Activated T-cell treated with anti-CD3 and anti-CD28 coated beads, Interleukin-2, amount 50 U/mL, for 4 hours (primary cell): ENCODE results near the gene FAM241A. TPM values are rescaled to one million over a fixed set of nuclear protein-coding genes. Genes with fewer than 3 reads are reported as not detected.
"Not testable (repeated sequence)": the region's sequence is repeated elsewhere in the genome, so short reads cannot be mapped to it uniquely, and the experiment has no call there.

Experiments used
- ATAC-seq, 2 donors: fragments of 200-7000 bp; cut with Tn5 transposase; one replicate each; pipeline ENCODE4 v1.10.0; 2021
- DNase-seq: peaks from one replicate; pipeline ENCODE4 v3.0.0-alpha.2; 2020
- H3K27me3 Mint-ChIP-seq: one replicate; pipeline ENCODE4 v1.8.0; 2021; ENCODE audit warnings: low read depth, mixed read lengths
- H3K36me3 Mint-ChIP-seq: one replicate; pipeline ENCODE4 v1.8.0; 2022; ENCODE audit warnings: mixed read lengths; ENCODE audit not compliant: insufficient read depth
- H3K4me1 Mint-ChIP-seq: one replicate; pipeline ENCODE4 v1.8.0; 2021; ENCODE audit warnings: low read depth, mixed read lengths
- H3K4me3 Mint-ChIP-seq: one replicate; pipeline ENCODE4 v1.8.0; 2021; ENCODE audit warnings: mild to moderate bottlenecking, moderate library complexity, mixed read lengths
- H3K9me3 Mint-ChIP-seq: one replicate; pipeline ENCODE4 v1.8.0; 2021; ENCODE audit warnings: mixed read lengths
- total RNA-seq, 3 donors: library from RNA; stranded (reverse); gene quantifications; one replicate each; pipeline ENCODE4 v1.2.1, GENCODE V29; 2021

Gene FAM241A
- total RNA-seq = 10 to 100 TPM; 12.5 to 13.8 (median 12.8) TPM

DNA sequence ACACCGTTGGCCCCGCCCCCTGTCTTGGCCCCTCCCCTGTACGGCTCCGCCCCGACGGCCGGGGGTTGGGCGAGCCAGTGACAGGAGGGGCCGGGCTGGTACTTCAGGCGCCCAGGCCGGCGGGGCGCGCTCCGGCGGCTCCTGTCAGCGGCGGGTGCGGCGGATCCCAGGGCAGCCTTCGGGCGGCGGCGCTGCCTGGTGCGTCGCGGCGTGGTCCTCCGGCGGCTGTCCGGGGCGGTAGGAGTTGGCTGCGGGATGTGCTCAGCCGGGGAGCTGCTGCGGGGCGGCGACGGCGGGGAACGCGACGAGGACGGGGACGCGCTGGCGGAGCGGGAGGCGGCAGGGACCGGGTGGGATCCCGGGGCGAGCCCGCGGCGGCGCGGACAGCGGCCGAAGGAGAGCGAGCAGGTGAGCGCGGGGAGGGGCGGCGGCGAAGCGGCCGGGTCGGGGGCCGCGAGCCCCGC is at the start of gene FAM241A:
Gene FAM241A, plus strand, starts transcription at position 129 of the 464 bp plus-strand sequence. Its CDS starts 127 bp downstream, at position 256.
- Mint-ChIP-seq H3K4me1 (peaks cover 37% of the 10 kb centered on the region), H3K36me3 (peaks cover 10% of the 10 kb centered on the region), H3K27me3 (no peaks in the 10 kb centered on the region), H3K9me3 (no peaks in the 10 kb centered on the region), H3K4me3 (peak within 1 kb of the TSS; percentile 89)
- peak; percentile 91 to 94 for ATAC-seq
- peak; percentile 93 for DNase-seq

DNA sequence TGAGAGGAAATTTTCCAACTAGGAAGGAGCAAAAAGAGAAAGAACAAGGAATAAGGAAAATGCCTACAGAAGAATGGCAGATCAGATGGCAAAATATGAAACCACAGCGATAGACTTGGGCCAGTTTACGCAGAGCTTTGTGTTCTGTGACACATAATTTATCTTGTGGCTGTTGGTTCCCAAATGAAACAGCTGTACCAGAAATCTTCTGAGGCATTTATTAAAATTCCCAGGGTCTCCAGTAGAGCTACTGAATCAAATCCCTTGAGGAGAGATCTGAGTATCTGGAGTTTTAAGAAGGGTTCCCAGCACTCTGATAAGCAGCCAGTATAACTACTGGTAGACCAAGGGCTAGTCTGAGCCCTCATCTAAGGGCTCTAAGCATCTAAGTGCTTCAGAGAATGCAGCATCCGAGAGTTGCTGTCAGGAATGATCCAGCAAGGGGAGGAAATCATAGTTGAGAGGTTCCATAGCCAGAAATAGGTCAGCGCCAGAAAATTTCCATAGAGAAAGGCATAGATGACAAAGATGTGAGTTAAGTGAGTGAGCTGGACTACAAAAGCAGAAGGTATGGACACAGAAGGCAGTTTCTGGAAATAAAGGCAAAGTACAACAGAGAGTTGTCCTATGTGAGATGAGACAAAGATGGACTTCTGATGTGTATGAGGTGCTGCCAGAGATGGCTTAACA is 46.3 kb upstream of the FAM241A start:
- no peak overlapping the region for H3K4me3 Mint-ChIP-seq
- H3K27me3 Mint-ChIP-seq = peaks cover 9% of the 10 kb centered on the region
- no peak for DNase-seq
- no peak for ATAC-seq
- no peaks in the 10 kb centered on the region for H3K4me1 Mint-ChIP-seq
- no peaks in the 10 kb centered on the region for H3K36me3 Mint-ChIP-seq
- no peaks in the 10 kb centered on the region for H3K9me3 Mint-ChIP-seq

DNA sequence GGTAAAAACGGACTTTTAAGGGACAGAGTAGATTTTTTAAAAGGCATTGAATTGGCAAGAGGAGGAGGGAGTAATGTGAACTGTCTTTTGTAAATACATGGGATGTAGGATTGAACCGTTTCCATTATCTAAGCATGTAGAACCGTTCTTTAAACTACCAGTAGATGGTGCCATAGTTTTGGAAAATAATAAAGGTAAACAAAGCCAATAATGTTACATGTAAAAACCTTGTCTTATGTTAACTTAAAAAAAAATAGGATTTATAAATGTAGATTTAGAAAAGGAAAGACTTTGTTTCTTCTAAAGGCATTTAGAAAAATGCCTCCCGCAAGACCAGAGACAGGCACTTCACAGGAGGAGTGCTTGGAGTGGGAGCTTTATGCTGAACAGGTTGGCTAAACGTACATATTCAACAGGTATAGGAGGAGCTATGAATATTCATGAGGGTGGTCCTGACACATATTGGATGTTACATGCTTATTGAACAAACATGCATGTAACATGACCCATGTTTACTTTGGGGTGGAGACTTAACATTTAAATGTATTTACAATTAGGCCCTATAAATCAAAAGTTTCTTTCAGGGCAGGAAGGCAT is 45.5 kb upstream of the FAM241A start:
- DNase-seq = no peak
- no peaks in the 10 kb centered on the region for H3K9me3 Mint-ChIP-seq
- peaks cover 6% of the 10 kb centered on the region for H3K27me3 Mint-ChIP-seq
- no peaks in the 10 kb centered on the region for H3K4me1 Mint-ChIP-seq
- H3K36me3 Mint-ChIP-seq = no peaks in the 10 kb centered on the region
- H3K4me3 Mint-ChIP-seq = no peak overlapping the region
- ATAC-seq = peak in 1 of 2 donors; percentile 69

DNA sequence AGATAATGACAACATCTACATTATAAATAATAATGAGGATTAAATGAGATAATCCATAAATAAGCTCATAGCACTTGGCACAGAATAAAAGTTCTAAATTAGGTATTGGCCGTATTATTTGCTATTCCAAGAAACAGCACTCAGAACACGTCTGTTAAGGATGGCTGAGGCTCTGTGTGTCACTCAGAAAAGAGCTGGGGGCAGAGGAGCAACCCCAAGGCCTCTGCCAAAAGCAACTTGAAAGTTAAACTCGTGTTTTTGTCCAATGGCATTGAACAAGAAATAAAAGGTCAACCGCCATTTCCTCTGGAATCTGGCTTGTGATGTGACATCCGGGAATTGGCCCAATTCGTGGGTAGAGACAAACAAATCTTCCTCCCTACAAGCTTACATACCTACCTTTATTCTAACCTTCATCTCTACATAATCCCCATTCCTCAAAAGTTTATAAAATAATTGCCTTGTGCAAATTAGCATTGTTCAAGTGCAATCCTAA is 42.3 kb upstream of the FAM241A start:
- ATAC-seq (no peak), DNase-seq (no peak)
- Mint-ChIP-seq H3K27me3 (peaks cover 6% of the 10 kb centered on the region), H3K4me3 (no peak overlapping the region), H3K9me3 (no peaks in the 10 kb centered on the region), H3K36me3 (no peaks in the 10 kb centered on the region), H3K4me1 (no peaks in the 10 kb centered on the region)

DNA sequence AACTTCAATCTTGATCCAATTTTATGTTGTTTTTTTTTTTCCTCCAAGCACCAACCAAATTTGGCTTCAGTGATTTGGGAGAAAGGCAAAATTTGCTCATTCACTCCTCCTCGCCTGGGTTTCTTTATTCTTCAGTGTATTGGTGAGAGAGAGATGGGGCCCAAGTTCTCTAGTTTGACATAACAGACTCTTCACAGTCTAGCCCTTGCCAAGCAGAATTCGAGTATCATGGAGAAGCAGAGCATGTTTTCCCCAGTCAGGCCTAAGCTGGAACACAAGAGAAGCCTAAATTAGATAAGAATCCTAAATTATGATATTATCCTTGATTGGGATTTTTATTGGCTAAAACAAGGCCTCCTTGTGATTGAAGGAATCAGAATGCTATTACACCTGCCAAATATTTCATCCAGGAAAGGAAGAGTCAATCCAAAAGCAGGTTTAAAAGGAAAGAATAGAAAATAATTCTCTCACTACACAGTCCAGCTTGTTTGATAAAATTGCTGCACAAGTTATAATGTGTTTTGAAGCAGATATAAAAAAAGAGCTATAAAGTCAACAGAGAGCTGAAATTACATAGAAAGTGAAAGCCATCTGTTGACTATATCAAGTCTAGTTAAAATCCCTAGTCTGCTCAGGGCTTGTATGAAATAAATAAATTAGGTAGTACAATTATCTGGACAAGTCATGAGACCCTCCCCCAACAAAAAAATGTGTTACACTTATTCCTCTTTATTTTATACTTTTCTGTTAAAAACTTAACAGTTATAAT is 39.9 kb upstream of the FAM241A start:
- no peak for ATAC-seq
- no peaks in the 10 kb centered on the region for H3K4me1 Mint-ChIP-seq
- H3K27me3 Mint-ChIP-seq = no peaks in the 10 kb centered on the region
- DNase-seq = no peak
- H3K9me3 Mint-ChIP-seq = no peaks in the 10 kb centered on the region
- H3K4me3 Mint-ChIP-seq = no peak overlapping the region
- H3K36me3 Mint-ChIP-seq = no peaks in the 10 kb centered on the region

DNA sequence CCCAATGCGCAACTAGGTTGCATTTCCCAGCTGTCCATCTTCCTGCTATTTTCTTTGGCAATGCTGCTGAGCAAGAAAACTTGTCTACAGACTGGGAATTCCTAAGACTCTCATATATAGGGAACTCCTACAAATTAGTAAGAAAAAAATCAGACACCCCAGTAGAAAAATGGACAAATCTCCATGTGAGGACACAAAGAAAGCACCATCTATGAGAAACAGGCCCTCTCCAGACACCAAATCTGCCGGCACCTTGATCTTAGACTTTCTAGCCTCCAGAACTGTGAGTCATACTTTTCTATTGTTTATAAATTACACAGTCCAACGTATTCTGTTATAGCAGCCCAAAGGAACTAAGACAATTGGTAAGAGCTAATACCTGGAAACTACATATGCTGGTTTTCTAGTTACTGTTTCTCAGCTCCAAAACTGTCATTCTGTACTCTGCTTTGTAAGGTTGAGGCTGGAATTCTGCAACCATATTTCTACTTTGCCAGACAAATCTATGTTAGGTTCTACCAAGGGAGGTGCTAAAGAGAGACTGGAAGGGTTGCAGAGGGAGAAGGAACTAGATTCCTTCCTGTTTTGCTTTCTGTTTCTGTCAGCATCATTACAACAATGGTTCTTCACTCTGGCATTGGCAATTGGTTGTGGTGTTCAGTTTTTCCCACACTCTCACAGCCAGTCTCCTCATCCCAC is 35.7 kb upstream of the FAM241A start:
- ATAC-seq (no peak), DNase-seq (no peak)
- Mint-ChIP-seq H3K4me1 (no peaks in the 10 kb centered on the region), H3K36me3 (no peaks in the 10 kb centered on the region), H3K4me3 (no peak overlapping the region), H3K27me3 (no peaks in the 10 kb centered on the region), H3K9me3 (no peaks in the 10 kb centered on the region)

DNA sequence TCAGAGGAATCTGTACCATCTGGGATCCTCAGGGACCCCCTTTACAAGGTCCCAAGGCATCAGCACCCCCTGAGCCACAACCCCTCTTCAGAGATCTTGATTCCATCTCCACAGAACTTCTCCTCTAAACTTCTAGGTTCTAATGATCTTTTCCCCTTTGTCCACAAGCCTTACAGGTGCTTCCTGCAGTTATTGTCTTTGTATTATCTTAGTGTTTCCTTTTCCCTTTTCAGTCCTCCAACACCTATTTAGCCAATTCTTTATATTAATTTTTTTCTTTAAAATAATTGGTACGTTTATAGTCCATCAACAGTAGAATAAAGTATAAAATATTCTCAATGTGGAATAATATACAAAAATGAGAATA is 35.2 kb upstream of the FAM241A start:
- no peaks in the 10 kb centered on the region for H3K27me3 Mint-ChIP-seq
- no peak for ATAC-seq
- no peak for DNase-seq
- no peaks in the 10 kb centered on the region for H3K9me3 Mint-ChIP-seq
- no peaks in the 10 kb centered on the region for H3K36me3 Mint-ChIP-seq
- no peak overlapping the region for H3K4me3 Mint-ChIP-seq
- H3K4me1 Mint-ChIP-seq = no peaks in the 10 kb centered on the region

DNA sequence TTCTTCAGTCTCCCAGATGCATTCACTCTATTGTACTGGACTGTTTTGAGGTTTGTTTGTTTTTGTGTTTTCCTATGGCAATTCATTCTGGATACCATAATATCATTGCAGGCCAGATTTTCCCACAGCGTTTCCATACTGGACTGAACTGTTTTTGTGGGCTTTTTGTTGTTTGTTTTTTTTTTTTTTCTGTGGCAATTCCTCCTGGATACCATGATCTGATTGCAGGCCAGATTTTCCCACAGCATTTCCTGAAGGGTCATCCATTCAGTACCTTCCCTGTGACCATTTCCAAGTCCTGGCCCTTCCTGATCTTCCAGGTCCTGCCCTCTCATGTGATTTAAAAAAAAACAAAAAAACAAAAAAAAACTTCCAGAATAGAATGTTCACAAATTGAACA is 33.9 kb upstream of the FAM241A start:
- Mint-ChIP-seq H3K4me3 (no peak overlapping the region), H3K9me3 (no peaks in the 10 kb centered on the region), H3K36me3 (no peaks in the 10 kb centered on the region), H3K4me1 (no peaks in the 10 kb centered on the region), H3K27me3 (no peaks in the 10 kb centered on the region)
- DNase-seq (no peak), ATAC-seq (no peak)

DNA sequence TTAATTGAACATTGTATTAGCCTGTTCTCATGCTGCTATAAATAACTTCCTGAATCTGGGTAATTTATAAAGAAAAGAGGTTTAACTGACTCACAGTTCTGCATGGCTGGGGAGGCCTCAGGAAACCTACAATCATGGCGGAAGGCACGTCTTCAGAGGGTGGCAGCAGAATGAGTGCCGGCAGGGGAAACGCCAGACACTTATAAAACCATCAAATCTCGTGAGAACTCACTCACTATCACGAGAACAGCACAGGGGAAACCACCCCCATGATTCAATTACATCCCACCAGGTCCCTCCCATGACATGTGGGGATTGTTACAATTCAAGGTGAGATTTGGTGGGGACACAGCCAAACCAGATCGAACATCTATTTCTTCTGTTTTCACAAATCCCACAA is 33.2 kb upstream of the FAM241A start:
- H3K4me1 Mint-ChIP-seq, H3K36me3 Mint-ChIP-seq, ATAC-seq, H3K4me3 Mint-ChIP-seq, H3K27me3 Mint-ChIP-seq, H3K9me3 Mint-ChIP-seq, DNase-seq: not testable (repeated sequence)

DNA sequence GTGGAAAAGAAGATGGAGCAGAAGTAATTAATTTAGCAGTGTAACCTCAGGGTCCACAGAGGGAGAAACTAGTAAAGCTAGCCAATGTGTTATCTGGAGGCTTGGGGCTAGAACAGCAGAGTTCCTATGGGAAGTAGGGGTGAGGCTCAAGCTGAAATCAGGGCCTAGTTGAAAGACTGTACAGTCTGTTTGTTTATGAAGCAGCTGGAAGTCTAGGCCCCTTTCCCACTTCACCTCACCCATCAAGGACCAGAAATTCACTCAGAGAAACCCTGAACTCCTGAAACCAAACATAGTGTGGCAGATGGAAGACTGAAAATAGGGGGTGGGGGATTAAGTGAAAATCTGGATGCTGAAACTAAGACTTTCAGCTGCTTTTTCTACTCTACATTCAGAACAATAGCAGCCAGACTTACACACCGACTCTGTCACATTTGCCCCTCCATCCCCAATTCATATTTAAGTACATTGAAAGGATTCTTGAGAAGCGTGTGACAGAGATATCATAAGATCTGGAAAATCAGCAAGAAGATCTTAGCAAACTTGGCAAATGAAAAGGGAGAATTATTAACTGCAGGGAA is 32.6 kb upstream of the FAM241A start:
- DNase-seq = no peak
- no peaks in the 10 kb centered on the region for H3K27me3 Mint-ChIP-seq
- H3K4me1 Mint-ChIP-seq = no peaks in the 10 kb centered on the region
- ATAC-seq = no peak
- no peaks in the 10 kb centered on the region for H3K36me3 Mint-ChIP-seq
- no peaks in the 10 kb centered on the region for H3K9me3 Mint-ChIP-seq
- no peak overlapping the region for H3K4me3 Mint-ChIP-seq

DNA sequence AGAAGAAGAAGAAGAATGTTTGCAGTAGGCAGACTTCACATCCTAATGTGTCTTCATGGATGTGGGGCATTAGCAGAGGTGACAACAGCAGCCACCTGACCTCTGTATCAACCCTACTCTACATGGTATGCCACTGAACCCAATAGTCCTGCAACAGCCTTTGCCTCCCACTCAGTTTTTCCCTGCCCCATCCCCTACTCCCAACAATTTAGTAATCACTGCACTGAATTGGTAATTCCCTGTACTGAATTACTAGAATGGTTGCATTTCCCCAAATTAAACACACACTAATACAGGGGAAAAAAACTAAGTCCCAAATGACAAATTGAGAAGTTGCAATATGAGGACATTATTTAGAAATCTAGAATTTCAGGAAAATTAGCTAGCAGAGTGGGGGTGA is 31.4 kb upstream of the FAM241A start:
- no peak overlapping the region for H3K4me3 Mint-ChIP-seq
- no peaks in the 10 kb centered on the region for H3K27me3 Mint-ChIP-seq
- H3K4me1 Mint-ChIP-seq = peaks cover 4% of the 10 kb centered on the region
- no peaks in the 10 kb centered on the region for H3K36me3 Mint-ChIP-seq
- DNase-seq (no peak), ATAC-seq (no peak)
- H3K9me3 Mint-ChIP-seq = no peaks in the 10 kb centered on the region

DNA sequence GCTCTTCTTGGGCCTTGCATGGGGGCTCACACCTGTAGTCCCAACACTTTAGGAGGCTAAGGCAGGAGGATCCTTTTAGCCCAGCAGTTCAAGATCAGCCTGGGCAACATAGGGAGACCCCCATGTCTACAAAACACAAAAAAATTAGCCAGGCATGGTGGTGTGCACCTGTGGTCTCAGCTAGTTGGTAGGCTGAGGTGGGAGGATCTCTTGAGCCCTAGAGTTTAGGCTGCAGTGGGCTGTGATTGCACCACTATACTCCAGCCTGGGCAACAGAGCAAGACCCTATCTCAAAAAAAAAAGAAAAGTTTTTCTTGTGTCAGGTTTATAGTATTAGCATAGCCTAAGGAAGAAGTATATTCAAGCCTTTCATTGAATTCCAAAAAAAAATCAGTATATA is 30.8 kb upstream of the FAM241A start:
- Mint-ChIP-seq H3K9me3 (no peaks in the 10 kb centered on the region), H3K4me3 (no peak overlapping the region), H3K27me3 (no peaks in the 10 kb centered on the region), H3K36me3 (no peaks in the 10 kb centered on the region), H3K4me1 (peaks cover 8% of the 10 kb centered on the region)
- ATAC-seq (no peak), DNase-seq (no peak)

DNA sequence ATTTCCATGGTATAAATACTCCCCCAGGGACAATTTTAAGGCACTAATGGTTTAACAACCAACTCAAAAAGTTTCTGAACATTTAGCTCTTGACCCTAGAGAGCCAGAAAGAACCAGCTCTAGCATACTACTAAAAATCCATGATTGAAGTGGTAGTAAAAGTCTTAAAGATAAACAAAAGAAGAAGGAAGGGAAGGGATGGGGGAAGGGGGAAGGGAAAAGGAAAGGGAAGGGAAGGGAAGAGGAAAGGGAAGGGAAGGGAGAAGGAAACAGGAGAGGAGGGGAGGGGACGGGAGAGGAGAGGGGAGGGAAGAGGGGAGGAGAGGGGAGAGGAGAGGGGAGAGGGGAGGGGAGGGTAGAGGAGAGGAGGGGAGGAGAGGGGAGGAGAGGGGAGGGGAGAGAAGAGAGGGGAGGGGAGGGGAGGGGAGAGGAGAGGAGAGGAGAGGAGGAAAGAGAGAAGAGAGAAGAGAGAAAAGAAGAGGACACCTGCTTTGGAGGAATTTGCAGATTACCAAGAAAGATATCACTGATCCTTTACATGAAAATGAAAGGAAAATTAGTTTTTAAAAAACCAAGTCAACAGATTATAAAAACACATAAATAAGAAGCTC is 26.4 kb upstream of the FAM241A start:
- Mint-ChIP-seq H3K36me3 (peaks cover 4% of the 10 kb centered on the region), H3K4me1 (peaks cover 19% of the 10 kb centered on the region), H3K4me3 (peak overlapping the region; percentile 16), H3K9me3 (peaks cover 7% of the 10 kb centered on the region), H3K27me3 (peaks cover 5% of the 10 kb centered on the region)
- ATAC-seq (no peak), DNase-seq (no peak)
